Keratinocyte (primary cell): ENCODE results near the gene MINDY1. TPM values are rescaled to one million over a fixed set of nuclear protein-coding genes. Genes with fewer than 3 reads are reported as not detected.

Experiments used
- DNase-seq: peaks from one replicate; pipeline ENCODE4 v3.0.0-alpha.2; 2011; ENCODE audit warnings: low read depth, missing footprints, low spot score
- FAIRE-seq: peaks from 2 replicates; lab custom pipeline; 2011; peaks lifted over from hg19 to GRCh38; lab: Jason Lieb, UNC
- H2AFZ ChIP-seq: 2 replicates; pipeline ENCODE4 v1.6.0; 2012; ENCODE audit warnings: low read length, control low read depth, inconsistent platforms; ENCODE audit not compliant: control insufficient read depth
- H3K27ac ChIP-seq: 2 replicates; pipeline ENCODE4 v1.5.1; 2011; ENCODE audit warnings: low read length; ENCODE audit not compliant: control insufficient read depth, insufficient read depth
- H3K27me3 ChIP-seq: 3 replicates; pipeline ENCODE4 v1.6.0; 2011; ENCODE audit warnings: low read length; ENCODE audit not compliant: control insufficient read depth, insufficient read depth; ENCODE audit errors: extremely low read depth
- H3K36me3 ChIP-seq, 2 experiments: 2 replicates in 1 of 2; 3 replicates in 1 of 2; pipeline ENCODE4 v1.5.1; 2011; ENCODE audit warnings: low read length in 2 of 2, mild to moderate bottlenecking in 1 of 2; ENCODE audit not compliant: control insufficient read depth in 2 of 2, insufficient read depth in 2 of 2; ENCODE audit errors: extremely low read depth in 1 of 2
- H3K4me1 ChIP-seq: 3 replicates; pipeline ENCODE4 v1.5.1; 2011; ENCODE audit warnings: low read length; ENCODE audit not compliant: control insufficient read depth, insufficient read depth; ENCODE audit errors: extremely low read depth
- H3K4me2 ChIP-seq: 3 replicates; pipeline ENCODE4 v1.6.0; 2011; ENCODE audit warnings: low read depth, low read length; ENCODE audit not compliant: control insufficient read depth, insufficient read depth; ENCODE audit errors: extremely low read depth
- H3K4me3 ChIP-seq, 3 experiments: fragments of 200-600 bp in 1 of 3; sonication (generic) in 1 of 3; 2 replicates in 2 of 3; 3 replicates in 1 of 3; pipeline ENCODE4 v1.5.1; 2011 to 2016; ENCODE audit warnings: low read length in 3 of 3, mild to moderate bottlenecking in 3 of 3, control low read depth in 2 of 3, inconsistent platforms in 1 of 3, low read depth in 1 of 3, mixed read lengths in 1 of 3, mixed run types in 1 of 3, moderate library complexity in 1 of 3; ENCODE audit not compliant: control insufficient read depth in 2 of 3, insufficient read depth in 2 of 3; ENCODE audit errors: extremely low read depth in 1 of 3
- H3K79me2 ChIP-seq: 2 replicates; pipeline ENCODE4 v1.6.0; 2012; ENCODE audit warnings: low read length; ENCODE audit not compliant: control insufficient read depth, insufficient read depth
- H3K9ac ChIP-seq: 3 replicates; pipeline ENCODE4 v1.6.0; 2011; ENCODE audit warnings: low read length; ENCODE audit not compliant: control insufficient read depth, insufficient read depth; ENCODE audit errors: extremely low read depth
- H3K9me1 ChIP-seq: 3 replicates; pipeline ENCODE4 v1.6.0; 2011; ENCODE audit warnings: low read length; ENCODE audit not compliant: control insufficient read depth, insufficient read depth; ENCODE audit errors: extremely low read depth
- H3K9me3 ChIP-seq: 2 replicates; pipeline ENCODE4 v1.5.1; 2012; ENCODE audit warnings: low read depth, low read length; ENCODE audit not compliant: control insufficient read depth
- H4K20me1 ChIP-seq: 3 replicates; pipeline ENCODE4 v1.6.0; 2011; ENCODE audit warnings: low read length; ENCODE audit not compliant: control insufficient read depth, insufficient read depth; ENCODE audit errors: extremely low read depth
- EZH2 ChIP-seq: IDR thresholded peaks from one replicate; pipeline ENCODE4 v1.6.1; 2012; ENCODE audit warnings: inconsistent platforms, mild to moderate bottlenecking, low read length, moderate library complexity
- dilution Hi-C: fragments of 300-500 bp; cut with MboI; formaldehyde crosslinking; loops from one replicate; pipeline ENCODE4 v1.7.0; 2020; ENCODE audit warnings: low sequenced_read_pairs; ENCODE audit not compliant: extremely low pct_ligation_motif_present
- polyA plus RNA-seq, 5 experiments: library from polyadenylated mRNA; depleted of rRNA in 3 of 5; stranded (reverse) in 3 of 5; stranded (forward) in 1 of 5; unstranded in 1 of 5; fragments of >200 nt; gene quantifications; 1 replicate in 1 of 5; 2 replicates in 3 of 5; 3 replicates in 1 of 5; pipeline versions ENCODE4 v1.2.1 to v1.2.3, GENCODE V29; 2011 to 2012; ENCODE audit warnings: missing spikeins in 2 of 5, low read depth in 1 of 5, low replicate concordance in 1 of 5
- TF ChIP-seq, protein P1 (sequence below), 3 experiments: IDR thresholded peaks in 1 of 3; conservative IDR thresholded peaks in 1 of 3; optimal IDR thresholded peaks in 1 of 3; 2 replicates in 2 of 3; 3 replicates in 1 of 3; pipeline versions ENCODE3 to v1.5.1; 2011; ENCODE audit warnings: low read length in 3 of 3, mild to moderate bottlenecking in 3 of 3, moderate library complexity in 2 of 3, control low read depth in 1 of 3, inconsistent platforms in 1 of 3; ENCODE audit not compliant: insufficient read depth in 2 of 3; ENCODE audit errors: extremely low read depth in 1 of 3

MINDY1 gene
- polyA plus RNA-seq, 1 donor (not counting 4 experiments of a cell fraction or from before 2014, with no cell fraction given) = 11.2 TPM

DNA sequence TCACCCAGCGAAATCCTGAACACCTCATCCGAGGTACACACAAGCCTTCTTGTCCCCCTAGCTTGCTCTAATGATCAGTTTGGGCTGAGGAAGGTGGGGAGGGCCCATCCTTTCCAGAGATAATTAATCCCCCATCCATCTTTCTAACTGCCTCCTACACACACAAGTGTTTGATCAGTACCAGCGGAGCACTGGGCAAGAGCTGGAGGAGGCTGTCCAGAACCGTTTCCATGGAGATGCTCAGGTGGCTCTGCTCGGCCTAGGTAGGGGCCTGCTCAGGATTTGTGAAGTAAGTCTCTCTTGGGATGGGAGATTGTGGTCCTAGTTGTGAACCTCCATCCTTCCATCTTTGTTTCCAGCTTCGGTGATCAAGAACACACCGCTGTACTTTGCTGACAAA is 18.8 kb downstream of the MINDY1 start:
- DNase-seq = no peak
- H3K9me1 ChIP-seq = no peaks in the 10 kb centered on the region
- dilution Hi-C loops = no loop called here
- no peak overlapping the region for H3K4me2 ChIP-seq
- no peaks in the 10 kb centered on the region for H3K9me3 ChIP-seq
- H3K9ac ChIP-seq = no peak overlapping the region
- no peaks in the 10 kb centered on the region for H3K4me1 ChIP-seq
- no peaks in the 10 kb centered on the region for H3K79me2 ChIP-seq
- H3K27me3 ChIP-seq = no peaks in the 10 kb centered on the region
- no peaks in the 10 kb centered on the region for H4K20me1 ChIP-seq
- no peak overlapping the region for H3K4me3 ChIP-seq
- H3K27ac ChIP-seq = no peak overlapping the region
- H2AFZ ChIP-seq = no peak overlapping the region
- FAIRE-seq = no peak
- no peaks in the 10 kb centered on the region for H3K36me3 ChIP-seq
- no peak for TF ChIP-seq EZH2
- TF ChIP-seq, protein P1, sequence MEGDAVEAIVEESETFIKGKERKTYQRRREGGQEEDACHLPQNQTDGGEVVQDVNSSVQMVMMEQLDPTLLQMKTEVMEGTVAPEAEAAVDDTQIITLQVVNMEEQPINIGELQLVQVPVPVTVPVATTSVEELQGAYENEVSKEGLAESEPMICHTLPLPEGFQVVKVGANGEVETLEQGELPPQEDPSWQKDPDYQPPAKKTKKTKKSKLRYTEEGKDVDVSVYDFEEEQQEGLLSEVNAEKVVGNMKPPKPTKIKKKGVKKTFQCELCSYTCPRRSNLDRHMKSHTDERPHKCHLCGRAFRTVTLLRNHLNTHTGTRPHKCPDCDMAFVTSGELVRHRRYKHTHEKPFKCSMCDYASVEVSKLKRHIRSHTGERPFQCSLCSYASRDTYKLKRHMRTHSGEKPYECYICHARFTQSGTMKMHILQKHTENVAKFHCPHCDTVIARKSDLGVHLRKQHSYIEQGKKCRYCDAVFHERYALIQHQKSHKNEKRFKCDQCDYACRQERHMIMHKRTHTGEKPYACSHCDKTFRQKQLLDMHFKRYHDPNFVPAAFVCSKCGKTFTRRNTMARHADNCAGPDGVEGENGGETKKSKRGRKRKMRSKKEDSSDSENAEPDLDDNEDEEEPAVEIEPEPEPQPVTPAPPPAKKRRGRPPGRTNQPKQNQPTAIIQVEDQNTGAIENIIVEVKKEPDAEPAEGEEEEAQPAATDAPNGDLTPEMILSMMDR (optimal IDR thresholded peaks at IDR 0.05 in 1 of 3, IDR thresholded peaks at IDR 0.05 in 1 of 3, conservative IDR thresholded peaks at IDR 0.05 in 1 of 3; ENCODE audit: extremely low read depth in 1 of 3, insufficient read depth in 2 of 3, low read length in 3 of 3) = no peak

DNA sequence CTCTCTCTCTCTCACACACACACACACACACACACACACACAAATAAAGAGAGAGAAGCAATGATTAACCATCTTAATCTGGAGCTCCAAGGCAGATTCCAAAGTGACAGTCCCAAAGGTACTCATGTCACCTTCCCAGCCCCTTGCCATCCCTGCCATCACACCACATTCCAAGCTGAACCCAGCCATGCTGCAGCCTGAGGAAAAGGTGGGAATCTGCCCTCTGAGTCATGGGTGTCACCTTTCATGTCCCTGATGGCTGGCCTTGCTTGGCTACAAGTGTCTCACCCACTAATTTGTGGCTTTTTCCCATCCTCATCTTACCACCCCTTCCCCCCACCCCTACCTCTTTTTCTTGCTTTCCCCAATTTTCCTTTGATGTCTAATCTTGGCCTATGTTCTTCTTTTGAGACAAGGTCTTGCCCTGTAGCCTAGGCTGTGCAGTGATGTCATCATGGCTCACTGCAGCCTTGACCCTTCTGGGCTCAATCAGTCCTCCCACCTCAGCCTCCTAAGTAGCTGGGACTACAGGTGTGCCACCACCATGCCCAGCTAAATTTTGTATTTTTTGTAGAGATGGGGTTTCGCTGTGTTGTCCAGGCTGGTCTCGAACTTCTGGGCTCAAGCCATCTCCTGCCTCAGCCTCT is 21.4 kb downstream of the MINDY1 start:
- Histone ChIP-seq H3K27me3 (no peaks in the 10 kb centered on the region), H3K4me3 (no peak overlapping the region), H3K79me2 (no peaks in the 10 kb centered on the region), H4K20me1 (no peaks in the 10 kb centered on the region), H3K27ac (no peak overlapping the region), H2AFZ (no peak overlapping the region), H3K9me1 (no peaks in the 10 kb centered on the region), H3K4me2 (no peak overlapping the region), H3K9ac (no peak overlapping the region), H3K9me3 (no peaks in the 10 kb centered on the region), H3K36me3 (no peaks in the 10 kb centered on the region), H3K4me1 (peaks cover 17% of the 10 kb centered on the region)
- no peak for DNase-seq
- TF ChIP-seq, protein P1 (optimal IDR thresholded peaks at IDR 0.05 in 1 of 3, IDR thresholded peaks at IDR 0.05 in 1 of 3, conservative IDR thresholded peaks at IDR 0.05 in 1 of 3; ENCODE audit: extremely low read depth in 1 of 3, insufficient read depth in 2 of 3, low read length in 3 of 3) = no peak
- TF ChIP-seq EZH2 = no peak
- dilution Hi-C loops = no loop called here
- no peak for FAIRE-seq
